Right lobe of liver (tissue), 6 donors: ENCODE measurements around the gene ACOT6. TPM values are rescaled to one million over a fixed set of nuclear protein-coding genes. Genes with fewer than 3 reads are reported as not detected.
A peak's percentile ranks its signal among the peaks of the same experiment; 100 is the strongest.
"Not testable (repeated sequence)": the region's sequence is repeated elsewhere in the genome, so short reads cannot be mapped to it uniquely, and the experiment has no call there.

Experiments used
- ATAC-seq, 4 donors: fragments of 200-7000 bp; cut with Tn5 transposase; one replicate each; pipeline ENCODE4 v1.9.1; 2020; ENCODE audit warnings: mild to moderate bottlenecking in 4 of 4, moderate library complexity in 4 of 4
- DNase-seq, 3 donors: peaks; one replicate each; pipeline ENCODE4 v3.0.0-alpha.2; 2020
- H3K27ac ChIP-seq, 3 donors: fragments of 200-600 bp; one replicate each; pipeline ENCODE4 v1.8.0; 2022
- H3K27me3 ChIP-seq, 2 donors: fragments of 200-600 bp; one replicate each; pipeline ENCODE4 v1.8.0; 2022
- H3K36me3 ChIP-seq, 4 donors: fragments of 200-600 bp; sonication (generic) in 1 of 4; one replicate each; pipeline versions ENCODE4 v1.5.1 to v1.8.0; 2017 to 2022; ENCODE audit warnings: control low read depth in 1 of 4
- H3K4me1 ChIP-seq, 4 donors: fragments of 200-600 bp; sonication (generic) in 1 of 4; one replicate each; pipeline versions ENCODE4 v1.5.1 to v1.8.0; 2017 to 2022; ENCODE audit warnings: control low read depth in 1 of 4
- H3K4me3 ChIP-seq, 3 donors: fragments of 200-600 bp; one replicate each; pipeline ENCODE4 v1.8.0; 2022
- H3K9me3 ChIP-seq, 4 donors: fragments of 200-600 bp; sonication (generic) in 1 of 4; one replicate each; pipeline versions ENCODE4 v1.5.1 to v1.8.0; 2017 to 2022; ENCODE audit warnings: control low read depth in 1 of 4
- POLR2A ChIP-seq: fragments of 450-650 bp; IDR thresholded peaks from one replicate; pipeline ENCODE4 v1.6.1; 2017; ENCODE audit warnings: antibody characterized with exemption, mild to moderate bottlenecking
- WGBS: methylation state at CpG from one replicate; pipeline ENCODE4 v1.1.6; 2018; ENCODE audit warnings: low coverage, low lambda C conversion rate; ENCODE audit not compliant: insufficient coverage; ENCODE audit errors: missing lambda C conversion rate; 5-methylcytosine and 5-hydroxymethylcytosine counted together
- intact Hi-C, 2 donors: fragments of 100-400 bp; cut with DNase I; formaldehyde crosslinking; loops; one replicate each; pipeline versions ENCODE4 v1.11.2 to v1.14.1; 2022
- total RNA-seq, 6 experiments: library from RNA; depleted of rRNA in 2 of 6; stranded (reverse); fragments of >200 nt in 2 of 6; fragmentation: NEBNext Ultra II Directional in 3 of 6; extraction: Animal tissue kit (Norgen Biotek cat#: 25700) in 3 of 6; gene quantifications; one replicate each; pipeline versions ENCODE4 v1.1.0 to v1.2.4, GENCODE V29; 2016 to 2023
- TF ChIP-seq, protein P1 (sequence below), 4 donors: fragments of 200-600 bp in 3 of 4; fragments of 450-650 bp in 1 of 4; IDR thresholded peaks; one replicate each; pipeline versions ENCODE4 v1.5.1 to v1.8.0; 2016 to 2022; ENCODE audit warnings: antibody characterized with exemption in 4 of 4, mild to moderate bottlenecking in 2 of 4
- donor health status: DM: no; HTN: yes; CAD: no.
- donor health status: DM: no; HTN: no; CAD: no.
- donor health status: DM: no; HTN: no; CAD: no.
- donor health status: DM: no; HTN: yes; CAD: no.
- donor health status: DM: no; HTN: yes; CAD: no.

ACOT6 gene
- total RNA-seq, 6 experiments from 2014 or later, result 0.49 to 1.4 (median 0.94) TPM; not detected in 2

DNA sequence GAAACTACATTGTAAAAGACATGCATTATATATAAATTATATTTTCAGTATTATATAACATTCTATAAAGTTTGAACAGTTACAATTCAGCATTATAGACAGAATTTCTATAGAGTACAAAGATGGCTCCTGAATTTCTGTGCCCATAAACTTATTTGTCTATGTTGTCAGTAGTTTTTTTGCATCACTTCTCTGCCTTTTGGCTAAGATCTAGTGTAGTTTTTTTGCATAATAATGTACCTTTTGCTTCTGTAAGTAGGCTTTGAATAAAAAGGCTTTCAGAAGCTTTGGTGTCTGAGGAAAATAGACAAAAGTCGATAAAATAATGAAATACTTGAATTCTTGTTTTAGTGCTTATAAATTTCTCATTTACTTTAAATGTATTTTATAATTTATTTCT is 43.5 kb downstream of the ACOT6 start:
- Histone ChIP-seq H3K4me1 (no peaks in the 10 kb centered on the region), H3K27ac (no peak overlapping the region), H3K9me3 (no peaks in the 10 kb centered on the region), H3K27me3 (no peaks in the 10 kb centered on the region), H3K4me3 (no peak overlapping the region), H3K36me3 (no peaks in the 10 kb centered on the region)
- TF ChIP-seq POLR2A, result no peak
- TF ChIP-seq, protein P1, sequence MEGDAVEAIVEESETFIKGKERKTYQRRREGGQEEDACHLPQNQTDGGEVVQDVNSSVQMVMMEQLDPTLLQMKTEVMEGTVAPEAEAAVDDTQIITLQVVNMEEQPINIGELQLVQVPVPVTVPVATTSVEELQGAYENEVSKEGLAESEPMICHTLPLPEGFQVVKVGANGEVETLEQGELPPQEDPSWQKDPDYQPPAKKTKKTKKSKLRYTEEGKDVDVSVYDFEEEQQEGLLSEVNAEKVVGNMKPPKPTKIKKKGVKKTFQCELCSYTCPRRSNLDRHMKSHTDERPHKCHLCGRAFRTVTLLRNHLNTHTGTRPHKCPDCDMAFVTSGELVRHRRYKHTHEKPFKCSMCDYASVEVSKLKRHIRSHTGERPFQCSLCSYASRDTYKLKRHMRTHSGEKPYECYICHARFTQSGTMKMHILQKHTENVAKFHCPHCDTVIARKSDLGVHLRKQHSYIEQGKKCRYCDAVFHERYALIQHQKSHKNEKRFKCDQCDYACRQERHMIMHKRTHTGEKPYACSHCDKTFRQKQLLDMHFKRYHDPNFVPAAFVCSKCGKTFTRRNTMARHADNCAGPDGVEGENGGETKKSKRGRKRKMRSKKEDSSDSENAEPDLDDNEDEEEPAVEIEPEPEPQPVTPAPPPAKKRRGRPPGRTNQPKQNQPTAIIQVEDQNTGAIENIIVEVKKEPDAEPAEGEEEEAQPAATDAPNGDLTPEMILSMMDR (IDR thresholded peaks at IDR 0.05), result no peak
- whole genome bisulfite sequencing, result 82% methylated on average over 1 of the region's 1 CpG
- intact Hi-C loops, result no loop called here
- DNase-seq (no peak), ATAC-seq (no peak)

DNA sequence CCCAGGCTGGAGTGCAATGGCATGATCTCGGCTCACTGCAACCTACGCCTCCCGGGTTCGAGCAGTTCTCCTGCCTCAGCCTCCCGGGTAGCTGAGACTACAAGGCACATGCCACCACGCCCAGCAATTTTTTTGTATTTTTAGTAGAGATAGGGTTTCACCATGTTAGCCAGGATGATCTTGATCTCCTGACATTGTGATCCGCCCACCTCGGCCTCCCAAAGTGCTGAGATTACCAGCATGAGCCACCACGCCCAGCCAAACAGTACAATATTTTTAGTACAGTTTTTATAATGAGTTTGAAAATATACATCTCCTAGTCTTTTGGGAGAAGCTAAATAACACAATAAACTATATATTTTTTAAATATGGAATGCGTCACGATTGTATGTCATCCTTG is 46.9 kb downstream of the ACOT6 start:
- ATAC-seq, DNase-seq, intact Hi-C loops, H3K27me3 ChIP-seq, H3K27ac ChIP-seq, H3K4me3 ChIP-seq, H3K4me1 ChIP-seq, H3K9me3 ChIP-seq, H3K36me3 ChIP-seq: not testable (repeated sequence)
- WGBS, result 94% methylated on average over 11 of the region's 11 CpGs

DNA sequence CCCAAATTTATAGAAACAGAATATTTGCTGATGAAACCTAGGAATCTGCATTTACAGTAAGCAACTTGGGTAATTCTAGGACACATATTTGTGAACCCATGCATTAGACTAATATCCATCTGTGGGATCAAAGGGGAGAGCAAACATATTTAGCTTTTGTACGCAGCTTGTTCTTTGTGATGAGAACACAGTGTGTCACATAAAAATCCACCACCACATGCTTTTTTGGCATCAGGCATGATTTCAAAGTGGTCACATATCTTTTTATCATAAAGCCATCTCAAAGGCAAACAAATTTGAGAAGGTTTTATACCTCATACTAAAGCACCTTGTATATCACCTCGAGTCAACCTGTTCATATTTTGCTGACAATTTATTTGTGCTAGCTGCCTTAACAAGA is 48.2 kb downstream of the ACOT6 start:
- Histone ChIP-seq H3K27ac (no peak overlapping the region), H3K27me3 (no peaks in the 10 kb centered on the region), H3K4me3 (no peak overlapping the region), H3K4me1 (peaks cover 0 to 9% (median 2%) of the 10 kb centered on the region in 4 donors), H3K9me3 (no peaks in the 10 kb centered on the region), H3K36me3 (no peaks in the 10 kb centered on the region)
- intact Hi-C loops, result no loop called here
- 78% methylated on average over 2 of the region's 2 CpGs for WGBS
- no peak for TF ChIP-seq POLR2A
- TF ChIP-seq, protein P1 (IDR thresholded peaks at IDR 0.05), result no peak
- ATAC-seq (no peak), DNase-seq (no peak)

DNA sequence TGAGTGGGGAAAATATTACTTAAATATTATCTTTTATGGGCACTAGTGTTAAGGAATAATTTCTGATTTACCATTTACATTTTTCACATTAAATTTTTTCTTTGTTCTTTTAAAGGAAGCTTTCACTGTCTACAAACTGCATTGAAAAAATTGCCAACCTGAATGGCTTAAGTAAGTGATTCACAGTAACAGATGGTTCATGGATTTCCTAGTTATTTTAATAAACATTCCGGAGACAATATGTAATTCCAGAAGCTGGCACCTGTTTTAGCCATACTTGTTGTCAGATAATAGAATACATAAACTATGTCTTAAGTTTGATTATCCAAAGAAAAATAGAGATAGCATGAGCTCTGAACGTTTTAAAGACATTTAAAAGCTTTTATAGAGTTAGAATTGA is 49.6 kb downstream of the ACOT6 start:
- 85% methylated on average over 2 of the region's 2 CpGs for WGBS
- no peak for DNase-seq
- TF ChIP-seq, protein P1 (IDR thresholded peaks at IDR 0.05), result no peak
- no peak for TF ChIP-seq POLR2A
- intact Hi-C loops, result no loop called here
- Histone ChIP-seq H3K27me3 (no peaks in the 10 kb centered on the region), H3K36me3 (no peaks in the 10 kb centered on the region), H3K9me3 (no peaks in the 10 kb centered on the region), H3K4me1 (peaks cover 0 to 9% (median 2%) of the 10 kb centered on the region in 4 donors), H3K27ac (no peak overlapping the region), H3K4me3 (no peak overlapping the region)
- ATAC-seq, result no peak

DNA sequence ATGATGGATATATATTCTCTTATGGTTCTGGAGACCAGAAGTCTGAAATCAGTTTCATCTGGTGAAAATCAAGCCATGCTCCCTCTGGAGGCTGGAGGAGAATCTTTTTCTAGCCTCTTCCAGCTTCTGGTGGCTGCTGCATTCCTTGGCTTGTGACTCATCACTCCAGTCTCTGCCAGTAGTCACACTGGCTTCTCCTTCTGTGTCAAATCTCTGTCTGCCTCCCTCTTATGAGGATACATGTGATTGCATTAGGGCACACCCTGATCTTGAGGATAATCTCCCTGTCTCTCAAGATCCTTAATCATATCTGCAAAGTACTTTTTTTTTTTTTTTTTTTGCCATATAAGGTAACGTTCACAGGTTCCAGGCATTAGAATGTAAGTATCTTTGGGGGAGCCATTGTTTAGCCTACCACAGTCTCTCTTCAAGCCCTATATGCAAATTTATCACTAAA is 50.2 kb downstream of the ACOT6 start:
- intact Hi-C loops, result no loop called here
- no peaks in the 10 kb centered on the region for H3K36me3 ChIP-seq
- TF ChIP-seq, protein P1 (IDR thresholded peaks at IDR 0.05), result peak in 2 of 4 donors; percentile 7 to 24
- no peak for TF ChIP-seq POLR2A
- H3K27ac ChIP-seq, result no peak overlapping the region
- H3K9me3 ChIP-seq, result no peaks in the 10 kb centered on the region
- WGBS, result 88% methylated on average over 1 of the region's 1 CpG
- no peaks in the 10 kb centered on the region for H3K27me3 ChIP-seq
- H3K4me3 ChIP-seq, result no peak overlapping the region
- DNase-seq (no peak), ATAC-seq (peak in 3 of 4 donors; percentile 38 to 73 (median 53))
- peaks cover 0 to 9% (median 2%) of the 10 kb centered on the region in 4 donors for H3K4me1 ChIP-seq
